Medulla oblongata (tissue), 1 donor: Measurements from ENCODE around the gene TRIM47.

ENCODE experiments used
- DNase-seq: peaks from one replicate; pipeline ENCODE4 v3.0.0-alpha.2; 2015; ENCODE audit errors: extremely low spot score

TRIM47 gene

DNA sequence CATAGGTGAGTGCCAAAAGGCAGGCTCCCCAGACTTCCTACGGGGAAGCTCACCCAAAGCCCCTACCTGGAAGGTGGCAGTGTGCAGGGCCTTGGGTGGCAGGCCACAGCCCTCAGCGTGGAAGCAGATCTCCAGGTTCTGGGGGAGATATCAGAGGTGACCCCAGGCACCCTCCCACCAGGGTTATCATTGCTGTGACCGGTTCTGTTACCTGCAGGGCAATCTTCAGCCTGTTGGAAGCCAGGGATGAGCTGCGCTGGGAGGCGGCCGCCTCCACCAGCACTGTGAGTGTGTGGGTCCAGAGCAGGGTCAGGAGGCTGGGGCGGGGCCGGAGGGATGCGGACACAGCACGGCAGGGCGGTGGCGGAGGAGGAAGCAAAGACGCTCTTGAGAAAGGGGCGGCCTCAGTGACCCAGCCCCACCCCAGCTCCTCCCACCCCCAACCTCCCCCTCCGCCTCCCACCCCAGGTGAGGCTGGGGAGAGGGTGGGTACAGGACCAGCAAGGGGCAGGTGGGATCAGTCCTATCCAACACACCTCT, 47.3 kb downstream of the TRIM47 start:
- DNase-seq, result no peak

DNA sequence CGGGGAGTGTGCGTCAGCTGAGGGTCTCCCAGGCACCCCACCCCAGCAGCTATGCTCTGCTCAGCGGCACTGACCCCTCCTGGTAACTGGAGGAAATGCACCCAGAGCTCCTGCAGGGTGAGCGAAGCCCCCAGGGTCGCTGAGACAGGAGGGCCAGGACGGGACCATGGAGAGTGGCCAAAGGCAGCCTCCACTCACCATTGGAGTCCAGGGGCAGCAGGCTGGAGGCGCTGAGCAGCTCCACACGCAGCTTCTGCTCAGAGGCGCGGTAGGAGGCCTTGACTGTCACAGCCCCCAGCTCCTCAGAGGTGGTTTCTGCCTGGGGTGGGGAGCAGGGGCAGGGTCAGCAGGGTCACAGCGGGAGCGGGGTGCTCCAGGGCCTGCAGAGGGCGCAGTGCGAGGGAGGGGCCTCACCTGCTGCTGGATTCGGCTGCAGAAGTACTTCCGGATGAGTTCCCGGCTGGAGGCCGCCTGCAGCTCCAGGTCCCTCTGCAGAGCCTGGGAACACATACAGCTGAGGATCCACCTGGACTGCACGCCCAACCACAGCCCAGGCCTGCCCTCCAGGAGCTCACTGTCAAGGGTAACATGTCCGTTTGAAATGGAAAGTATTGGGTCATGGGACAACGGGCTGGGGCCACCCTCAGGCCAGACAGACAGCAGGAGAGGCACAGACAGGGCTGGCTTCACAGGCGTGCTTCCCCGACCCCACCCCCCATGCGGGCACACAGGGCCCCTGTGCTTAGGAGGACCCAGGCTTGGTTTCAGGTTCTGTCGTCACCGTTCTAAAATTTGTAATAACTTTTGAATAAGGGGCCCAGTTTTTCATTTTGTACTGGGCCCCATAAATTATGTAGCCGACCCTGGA, 48.0 kb downstream of the TRIM47 start:
- DNase-seq, result no peak

DNA sequence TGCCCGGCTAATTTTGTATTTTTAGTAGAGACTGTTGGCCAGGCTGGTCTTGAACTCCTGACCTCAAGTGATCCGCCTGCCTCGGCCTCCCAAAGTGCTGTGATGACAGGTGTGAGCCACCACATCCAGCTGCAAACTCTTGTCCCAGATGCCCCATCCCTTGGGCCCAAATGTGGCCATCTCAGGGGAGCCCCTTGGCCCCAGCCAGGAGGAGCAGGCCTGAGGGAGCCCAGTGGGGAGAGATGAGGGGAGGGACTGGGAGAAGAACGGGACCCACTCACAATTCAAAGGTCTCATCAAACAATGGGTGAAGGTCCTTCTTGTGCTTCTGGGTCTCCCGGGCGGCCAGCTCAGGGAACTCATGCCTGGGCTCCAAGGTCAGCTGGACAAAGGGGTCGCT, 48.6 kb downstream of the TRIM47 start:
- DNase-seq, result no peak

DNA sequence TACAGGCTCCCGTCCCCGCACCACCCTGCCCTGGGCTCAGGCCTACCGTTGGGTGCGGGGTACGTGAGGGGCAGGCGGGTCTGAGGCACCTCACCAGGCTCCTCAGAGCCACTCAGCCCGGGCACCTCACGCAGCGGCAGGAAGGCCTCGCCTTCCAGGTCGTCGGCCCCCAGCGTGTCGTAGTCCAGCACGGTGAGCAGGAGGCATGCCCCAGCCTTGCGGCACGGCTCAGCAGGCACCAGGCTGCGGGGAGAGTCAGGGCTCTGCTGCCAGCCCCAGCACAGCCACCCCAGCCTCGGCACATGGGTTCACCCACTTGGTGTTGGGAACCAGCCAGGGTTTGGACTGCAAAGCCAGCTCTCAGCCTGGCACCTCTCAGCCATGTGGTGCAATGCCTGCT, 49.6 kb downstream of the TRIM47 start:
- DNase-seq, result no peak

DNA sequence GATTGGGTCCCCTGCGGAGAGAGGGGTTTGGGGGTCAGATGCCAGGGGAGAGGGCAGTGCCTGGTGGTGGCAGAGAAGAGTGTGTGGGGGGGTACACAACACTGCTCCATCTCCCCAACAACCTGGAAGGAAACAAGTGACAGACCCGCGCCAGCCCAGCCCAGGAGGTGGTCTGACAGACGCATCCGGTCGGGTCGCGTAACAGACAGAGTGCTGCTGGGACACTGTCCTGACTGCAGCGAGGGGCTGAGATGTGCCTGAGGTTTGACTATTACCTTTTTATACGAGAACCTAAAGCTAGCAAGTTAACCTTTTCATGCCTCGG, 50.3 kb downstream of the TRIM47 start:
- no peak for DNase-seq

DNA sequence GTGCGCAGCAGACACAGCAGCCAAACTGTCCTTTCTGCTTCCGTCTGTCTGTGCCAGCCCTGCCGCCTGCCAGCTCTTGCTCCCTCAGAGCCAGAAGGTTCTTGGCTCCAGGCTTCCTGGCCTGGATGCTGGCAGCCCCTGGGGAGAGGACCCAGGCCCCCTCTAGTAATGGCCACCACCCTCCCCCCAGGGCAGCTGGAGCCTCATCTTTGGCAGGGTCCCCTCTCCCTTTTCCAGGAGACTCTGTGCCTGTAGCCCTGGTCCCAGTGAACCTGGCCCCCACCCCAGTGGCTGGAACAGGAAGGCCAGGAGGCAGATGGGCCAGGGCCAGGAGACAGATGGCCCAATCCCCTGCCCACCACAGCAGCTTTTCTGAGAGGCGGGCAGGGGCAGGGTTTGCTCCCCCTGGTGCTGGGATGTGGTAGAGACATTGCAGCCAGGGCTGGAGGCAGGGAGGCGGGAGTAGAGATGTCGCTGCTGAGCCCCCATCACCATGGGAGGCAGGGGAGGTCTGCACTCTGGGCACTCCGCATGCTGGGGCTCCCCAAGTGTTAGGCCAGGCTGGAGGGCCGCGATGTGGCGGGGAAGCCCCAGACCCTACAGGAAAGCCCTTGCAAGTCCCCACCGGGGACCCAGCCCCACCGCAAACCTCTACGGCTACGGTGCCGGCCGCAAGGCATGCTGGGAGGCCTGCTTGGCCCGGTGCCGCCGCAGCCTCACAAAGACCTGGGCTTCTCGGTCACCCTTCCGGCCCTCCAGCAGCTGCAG, 50.9 kb downstream of the TRIM47 start:
- DNase-seq, result peak; percentile 81

DNA sequence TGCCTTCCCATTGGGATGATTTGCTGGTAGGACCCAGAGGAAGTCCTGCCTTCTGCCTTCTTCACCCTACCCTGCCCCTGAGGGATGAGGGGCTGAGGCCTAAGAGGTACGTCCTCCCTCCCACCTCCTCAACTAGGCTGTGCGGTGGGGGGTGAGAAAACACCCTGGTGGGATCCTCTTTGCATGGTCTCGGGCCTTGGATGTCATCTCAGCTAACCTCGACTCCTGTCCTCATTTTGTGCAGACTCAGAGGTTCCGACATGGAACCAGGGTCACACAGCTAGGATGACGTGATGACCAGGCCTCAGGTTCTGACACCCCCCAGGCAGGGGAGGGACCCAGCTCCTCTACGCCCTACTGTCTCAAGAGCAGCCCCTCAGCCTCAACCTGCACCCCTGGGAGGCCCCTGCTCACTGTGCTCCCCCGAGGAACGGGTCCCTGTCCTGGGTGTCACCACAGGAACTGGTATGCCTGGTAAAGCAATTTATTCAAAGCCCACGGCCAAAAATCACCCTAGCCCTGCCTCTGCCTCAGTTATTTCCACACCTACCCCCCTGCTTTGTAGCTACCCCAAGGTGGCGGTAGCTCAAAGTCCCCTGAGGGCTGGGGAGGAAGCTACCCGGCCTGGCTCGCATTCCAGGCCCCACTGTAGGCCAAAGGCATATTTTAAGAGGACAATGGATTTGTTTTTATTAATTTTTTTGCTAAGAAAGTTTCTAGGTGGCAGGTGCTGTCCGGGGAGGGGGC, 51.6 kb downstream of the TRIM47 start:
- no peak for DNase-seq

DNA sequence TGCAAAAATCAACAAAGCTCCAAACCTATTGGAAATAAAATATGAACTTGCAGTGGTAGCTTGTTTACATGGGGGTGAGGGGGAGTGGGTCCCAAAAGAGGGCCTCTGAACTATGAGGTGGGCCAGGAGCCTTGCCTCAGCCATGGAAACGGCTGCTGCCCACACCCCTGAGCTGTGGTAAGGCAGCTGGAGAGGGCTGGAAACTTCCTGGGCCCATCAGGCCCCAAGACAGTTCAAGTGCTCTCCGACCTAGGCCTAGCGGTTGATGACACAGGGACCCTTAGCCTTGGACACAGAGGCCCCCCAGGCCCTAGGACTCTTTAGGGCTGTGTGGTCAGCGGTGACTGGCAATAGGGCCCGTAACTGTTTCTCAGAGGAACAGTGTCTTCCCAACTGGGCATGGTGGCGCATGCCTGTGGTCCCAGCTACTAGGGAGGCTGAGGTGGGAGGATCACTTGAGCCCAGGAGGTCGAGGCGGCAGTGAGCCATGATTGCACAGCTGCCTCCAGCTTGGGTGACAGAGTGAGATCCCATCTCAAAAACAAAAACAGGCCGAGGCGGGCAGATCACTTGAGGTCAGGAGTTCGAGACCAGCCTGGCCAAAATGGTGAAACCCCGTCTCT, 52.5 kb downstream of the TRIM47 start:
- DNase-seq, result no peak

DNA sequence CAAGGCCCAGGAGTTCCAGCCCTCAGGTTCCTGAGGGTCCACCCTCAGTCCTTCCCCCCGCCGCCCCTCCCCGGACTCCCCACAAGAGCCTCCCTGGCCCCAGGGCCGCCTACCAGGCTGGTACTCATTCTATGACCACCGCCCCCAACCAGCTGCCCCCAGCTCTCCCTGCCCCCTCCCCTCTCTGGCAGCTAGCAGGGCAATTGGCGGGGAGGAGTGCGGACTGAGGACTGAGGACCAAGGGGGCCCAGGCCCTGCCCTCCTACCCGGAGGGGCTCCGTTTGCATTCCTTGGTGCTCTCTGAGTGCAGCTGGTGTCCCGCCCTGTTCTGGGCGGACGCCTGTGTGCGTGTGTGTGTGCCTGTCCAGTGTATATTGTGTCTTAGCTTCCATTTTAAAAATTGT, 53.2 kb downstream of the TRIM47 start:
- DNase-seq, result no peak

DNA sequence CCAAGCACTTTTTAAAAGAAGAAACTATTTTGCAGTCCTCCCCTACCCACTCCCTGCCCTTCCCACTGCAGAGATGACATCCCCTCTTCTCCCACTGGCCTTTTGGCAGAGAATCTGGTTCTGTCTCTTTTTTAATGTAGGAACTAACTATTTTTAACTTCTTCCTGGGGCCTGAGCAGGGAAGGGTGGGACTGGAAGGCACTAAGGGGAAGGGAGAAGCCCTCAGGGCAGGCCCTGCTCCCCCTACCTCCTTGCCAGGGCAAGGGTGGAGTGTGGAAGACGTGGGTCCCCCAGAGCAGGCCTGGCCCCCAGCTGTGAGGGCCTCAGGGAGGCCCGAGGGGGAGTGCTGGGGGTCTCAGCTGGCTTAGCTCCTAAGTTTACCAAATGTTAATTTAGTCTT, 53.7 kb downstream of the TRIM47 start:
- DNase-seq, result no peak
